H9 (cell line): Measurements from ENCODE around the gene NAPA. TPM values are rescaled to one million over a fixed set of nuclear protein-coding genes. Genes with fewer than 3 reads are reported as not detected.

Experiments used
- DNase-seq: peaks from one replicate; pipeline ENCODE4 v3.0.0-alpha.2; 2017
- H2AFZ ChIP-seq: one replicate; pipeline ENCODE4 v1.6.1; 2013; ENCODE audit warnings: mild to moderate bottlenecking, low read length, control low read depth, moderate library complexity
- H2AK5ac ChIP-seq: 2 replicates; pipeline ENCODE4 v1.6.1; 2013; ENCODE audit warnings: low read length, control low read depth, mixed read lengths; ENCODE audit not compliant: insufficient read length
- H2BK120ac ChIP-seq: one replicate; pipeline ENCODE4 v1.6.1; 2013; ENCODE audit warnings: low read depth, mild to moderate bottlenecking, low read length, control low read depth, inconsistent platforms; ENCODE audit not compliant: poor library complexity, severe bottlenecking
- H2BK12ac ChIP-seq: 2 replicates; pipeline ENCODE4 v1.6.1; 2013; ENCODE audit warnings: low read length, control low read depth, mixed read lengths, low read depth; ENCODE audit not compliant: insufficient read length
- H2BK15ac ChIP-seq: 2 replicates; pipeline ENCODE4 v1.6.1; 2013; ENCODE audit warnings: low read depth, low read length, control low read depth
- H2BK20ac ChIP-seq: one replicate; pipeline ENCODE4 v1.6.1; 2013; ENCODE audit warnings: low read depth, mild to moderate bottlenecking, low read length, control low read depth, inconsistent platforms; ENCODE audit not compliant: poor library complexity, severe bottlenecking
- H2BK5ac ChIP-seq: 2 replicates; pipeline ENCODE4 v1.6.1; 2013; ENCODE audit warnings: low read length, control low read depth, mixed read lengths; ENCODE audit not compliant: insufficient read length
- H3K14ac ChIP-seq: 2 replicates; pipeline ENCODE4 v1.6.1; 2013; ENCODE audit warnings: low read length, control low read depth; ENCODE audit not compliant: insufficient read depth
- H3K18ac ChIP-seq: 2 replicates; pipeline ENCODE4 v1.6.1; 2013; ENCODE audit warnings: low read depth, mild to moderate bottlenecking, mixed read lengths, low read length, control low read depth; ENCODE audit not compliant: insufficient read length
- H3K23ac ChIP-seq: 2 replicates; pipeline ENCODE4 v1.6.1; 2013; ENCODE audit warnings: low read length, control low read depth, mixed read lengths, low read depth; ENCODE audit not compliant: insufficient read length
- H3K23me2 ChIP-seq: 2 replicates; pipeline ENCODE4 v1.6.1; 2013; ENCODE audit warnings: low read depth, mild to moderate bottlenecking, mixed read lengths, low read length, control low read depth; ENCODE audit not compliant: insufficient read length, poor library complexity, severe bottlenecking
- H3K27ac ChIP-seq: 2 replicates; pipeline ENCODE4 v1.5.1; 2013; ENCODE audit warnings: low read length, control low read depth, mixed read lengths, low read depth; ENCODE audit not compliant: insufficient read length
- H3K27me3 ChIP-seq: 2 replicates; pipeline ENCODE4 v1.6.1; 2013; ENCODE audit warnings: low read length, control low read depth, inconsistent platforms; ENCODE audit not compliant: insufficient read depth
- H3K4ac ChIP-seq: 2 replicates; pipeline ENCODE4 v1.6.1; 2013; ENCODE audit warnings: low read depth, mild to moderate bottlenecking, control low read depth, inconsistent platforms, low read length, moderate library complexity
- H3K4me1 ChIP-seq: 2 replicates; pipeline ENCODE4 v1.6.1; 2013; ENCODE audit warnings: low read length, control low read depth, inconsistent platforms; ENCODE audit not compliant: insufficient read depth
- H3K4me2 ChIP-seq: 2 replicates; pipeline ENCODE4 v1.6.1; 2013; ENCODE audit warnings: low read length, control low read depth, mixed read lengths; ENCODE audit not compliant: insufficient read length, insufficient read depth
- H3K56ac ChIP-seq: 2 replicates; pipeline ENCODE4 v1.6.1; 2013; ENCODE audit warnings: low read depth, mild to moderate bottlenecking, mixed read lengths, low read length, control low read depth; ENCODE audit not compliant: insufficient read length
- H3K79me1 ChIP-seq: 2 replicates; pipeline ENCODE4 v1.6.1; 2013; ENCODE audit warnings: low read depth, mild to moderate bottlenecking, moderate library complexity, low read length, control low read depth, inconsistent platforms; ENCODE audit not compliant: insufficient read depth, poor library complexity, severe bottlenecking
- H3K79me2 ChIP-seq: 2 replicates; pipeline ENCODE4 v1.6.1; 2013; ENCODE audit warnings: low read length, control low read depth, inconsistent platforms; ENCODE audit not compliant: insufficient read depth
- H3K9ac ChIP-seq: 2 replicates; pipeline ENCODE4 v1.6.1; 2013; ENCODE audit warnings: low read length, control low read depth, mixed read lengths; ENCODE audit not compliant: insufficient read length; ENCODE audit errors: extremely low read depth
- H3K9me3 ChIP-seq: one replicate; pipeline ENCODE4 v1.6.1; 2013; ENCODE audit warnings: low read depth, low read length, inconsistent platforms; ENCODE audit not compliant: control insufficient read depth
- H3T11ph ChIP-seq: one replicate; pipeline ENCODE4 v1.6.1; 2013; ENCODE audit warnings: mild to moderate bottlenecking, low read length, control low read depth, inconsistent platforms
- H4K20me1 ChIP-seq: one replicate; pipeline ENCODE4 v1.6.1; 2013; ENCODE audit not compliant: control insufficient read depth, insufficient read length, insufficient read depth
- H4K5ac ChIP-seq: 2 replicates; pipeline ENCODE4 v1.6.1; 2013; ENCODE audit warnings: low read depth, mild to moderate bottlenecking, mixed read lengths, low read length, control low read depth; ENCODE audit not compliant: insufficient read length
- H4K8ac ChIP-seq: replicated peaks from 2 replicates; pipeline ENCODE4 v1.6.1; 2013; ENCODE audit warnings: low read length, control low read depth, mixed read lengths, low read depth; ENCODE audit not compliant: insufficient read length
- H4K91ac ChIP-seq: 2 replicates; pipeline ENCODE4 v1.6.1; 2013; ENCODE audit warnings: low read depth, mild to moderate bottlenecking, moderate library complexity, mixed read lengths, low read length, control low read depth; ENCODE audit not compliant: insufficient read length
- H3K27ac Mint-ChIP-seq, 3 experiments: 2 replicates in 2 of 3; 3 replicates in 1 of 3; pipeline ENCODE4 v1.8.0; 2020 to 2021; ENCODE audit warnings: mixed read lengths in 3 of 3, mild to moderate bottlenecking in 1 of 3, moderate library complexity in 1 of 3
- H3K27me3 Mint-ChIP-seq: 2 replicates; pipeline ENCODE4 v1.8.0; 2021; ENCODE audit warnings: low read depth, mild to moderate bottlenecking, moderate library complexity, mixed read lengths
- H3K36me3 Mint-ChIP-seq, 3 experiments: 2 replicates in 2 of 3; 3 replicates in 1 of 3; pipeline ENCODE4 v1.8.0; 2020 to 2021; ENCODE audit warnings: low read depth in 3 of 3, mixed read lengths in 3 of 3; ENCODE audit not compliant: insufficient read depth in 1 of 3
- H3K4me1 Mint-ChIP-seq, 2 experiments: 2 replicates each; pipeline ENCODE4 v1.8.0; 2020; ENCODE audit warnings: mixed read lengths in 2 of 2
- H3K4me3 Mint-ChIP-seq, 2 experiments: 2 replicates in 1 of 2; 3 replicates in 1 of 2; pipeline ENCODE4 v1.8.0; 2020 to 2021; ENCODE audit warnings: mild to moderate bottlenecking in 2 of 2, mixed read lengths in 2 of 2, moderate library complexity in 1 of 2
- H3K9me3 Mint-ChIP-seq, 2 experiments: 2 replicates in 1 of 2; 3 replicates in 1 of 2; pipeline ENCODE4 v1.8.0; 2020; ENCODE audit warnings: mild to moderate bottlenecking in 2 of 2, mixed read lengths in 2 of 2, moderate library complexity in 1 of 2
- WGBS: extraction: QIAGEN DNeasy Blood & Tissue Kit; methylation state at CpG from one replicate; pipeline ENCODE4 v1.1.7; 2013; ENCODE audit warnings: missing lambda C conversion rate, low lambda C conversion rate, mixed read lengths; ENCODE audit not compliant: insufficient read length; ENCODE audit errors: extremely low coverage; 5-methylcytosine and 5-hydroxymethylcytosine counted together
- total RNA-seq: library from RNA; stranded (reverse); gene quantifications from 2 replicates; pipeline ENCODE4 v1.2.1, GENCODE V29; 2021
- TF ChIP-seq, protein P1 (sequence below): fragments of 200-600 bp; sonication (generic); conservative IDR thresholded peaks from 3 replicates; pipeline ENCODE4 v1.8.0; 2021; ENCODE audit warnings: antibody characterized with exemption, mild to moderate bottlenecking

The NAPA gene
- total RNA-seq, 1 experiment from 2014 or later: 62.8 TPM

DNA sequence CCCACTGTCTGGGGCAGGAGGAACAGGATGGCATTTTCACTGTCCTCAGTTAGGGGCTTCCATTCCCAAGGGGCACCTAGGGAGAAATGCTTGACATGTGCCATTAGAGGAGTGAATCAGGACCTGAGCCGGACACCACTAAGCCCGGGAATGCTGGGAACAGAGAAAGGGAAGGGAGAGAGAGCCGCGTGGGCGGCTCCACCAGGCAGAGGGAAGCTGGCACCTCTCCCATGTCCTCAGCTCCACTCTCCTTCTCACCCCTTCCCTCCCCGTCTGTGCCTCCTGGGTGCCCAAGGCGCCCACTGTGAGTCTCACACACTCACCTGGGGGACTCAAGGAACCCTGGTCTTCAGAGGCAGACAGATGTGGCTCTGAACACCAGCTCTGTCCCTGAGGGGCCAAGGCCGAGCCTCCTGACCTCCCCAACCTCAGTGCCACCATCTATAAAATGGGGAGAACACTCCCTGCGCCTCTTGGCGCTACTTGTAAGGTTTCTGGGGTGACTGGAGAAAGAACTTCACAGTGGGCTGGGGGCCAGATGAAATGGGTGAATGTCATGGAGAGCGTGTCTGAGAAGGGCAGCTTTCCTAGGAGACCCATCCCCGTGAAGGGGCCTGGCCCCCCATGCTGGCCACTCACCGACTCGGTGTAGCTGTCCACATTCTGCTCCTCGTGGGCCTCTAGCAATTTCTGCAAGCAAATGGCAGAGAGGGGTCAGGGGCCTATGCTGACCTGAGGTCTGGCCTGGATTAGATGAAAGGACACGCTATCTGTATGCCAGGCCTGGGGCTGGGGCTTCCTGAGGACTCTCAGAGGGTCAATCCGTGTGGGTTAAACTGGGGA, 25.6 kb downstream of the NAPA start:
- Histone ChIP-seq H2BK12ac (no peak overlapping the region), H2AK5ac (no peak overlapping the region), H3K56ac (no peak overlapping the region), H3K14ac (no peak overlapping the region), H4K91ac (no peak overlapping the region), H3K27me3 (no peaks in the 10 kb centered on the region), H3K9ac (no peak overlapping the region), H3K23me2 (peaks cover 3% of the 10 kb centered on the region), H3K23ac (no peak overlapping the region), H2BK20ac (no peak overlapping the region), H3K4ac (no peak overlapping the region), H3K18ac (no peak overlapping the region), H2AFZ (no peak overlapping the region), H3K79me1 (no peaks in the 10 kb centered on the region), H2BK15ac (no peak overlapping the region), H2BK120ac (no peak overlapping the region), H3T11ph (no peak overlapping the region), H3K27ac (no peak overlapping the region), H4K8ac (no peak overlapping the region), H4K5ac (no peak overlapping the region), H3K4me2 (no peak overlapping the region), H3K9me3 (no peaks in the 10 kb centered on the region), H2BK5ac (no peak overlapping the region), H4K20me1 (no peaks in the 10 kb centered on the region), H3K79me2 (no peaks in the 10 kb centered on the region), H3K4me1 (no peaks in the 10 kb centered on the region)
- no peak for DNase-seq
- peaks cover 7 to 23% (median 17%) of the 10 kb centered on the region in 3 experiments for H3K36me3 Mint-ChIP-seq
- H3K4me3 Mint-ChIP-seq: no peak overlapping the region
- no CpG with 5 or more reads among the region's 17 CpGs for WGBS
- TF ChIP-seq, protein P1, sequence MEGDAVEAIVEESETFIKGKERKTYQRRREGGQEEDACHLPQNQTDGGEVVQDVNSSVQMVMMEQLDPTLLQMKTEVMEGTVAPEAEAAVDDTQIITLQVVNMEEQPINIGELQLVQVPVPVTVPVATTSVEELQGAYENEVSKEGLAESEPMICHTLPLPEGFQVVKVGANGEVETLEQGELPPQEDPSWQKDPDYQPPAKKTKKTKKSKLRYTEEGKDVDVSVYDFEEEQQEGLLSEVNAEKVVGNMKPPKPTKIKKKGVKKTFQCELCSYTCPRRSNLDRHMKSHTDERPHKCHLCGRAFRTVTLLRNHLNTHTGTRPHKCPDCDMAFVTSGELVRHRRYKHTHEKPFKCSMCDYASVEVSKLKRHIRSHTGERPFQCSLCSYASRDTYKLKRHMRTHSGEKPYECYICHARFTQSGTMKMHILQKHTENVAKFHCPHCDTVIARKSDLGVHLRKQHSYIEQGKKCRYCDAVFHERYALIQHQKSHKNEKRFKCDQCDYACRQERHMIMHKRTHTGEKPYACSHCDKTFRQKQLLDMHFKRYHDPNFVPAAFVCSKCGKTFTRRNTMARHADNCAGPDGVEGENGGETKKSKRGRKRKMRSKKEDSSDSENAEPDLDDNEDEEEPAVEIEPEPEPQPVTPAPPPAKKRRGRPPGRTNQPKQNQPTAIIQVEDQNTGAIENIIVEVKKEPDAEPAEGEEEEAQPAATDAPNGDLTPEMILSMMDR: no peak
- no peaks in the 10 kb centered on the region for H3K27me3 Mint-ChIP-seq
- H3K4me1 Mint-ChIP-seq: peaks cover 3 to 16% of the 10 kb centered on the region in 2 experiments; a peak in 3 of 4 replicates
- peak overlapping the region in 1 of 3 experiments; percentile 73; a peak in 1 of 7 replicates for H3K27ac Mint-ChIP-seq
- H3K9me3 Mint-ChIP-seq: no peaks in the 10 kb centered on the region; a peak in 1 of 5 replicates
